ENCODE data around the gene PPP1R1A. TPM values are rescaled to one million over a fixed set of nuclear protein-coding genes. Genes with fewer than 3 reads are reported as not detected.

Gene PPP1R1A
- total RNA-seq, 2 experiments from 2014 or later: not detected

DNA sequence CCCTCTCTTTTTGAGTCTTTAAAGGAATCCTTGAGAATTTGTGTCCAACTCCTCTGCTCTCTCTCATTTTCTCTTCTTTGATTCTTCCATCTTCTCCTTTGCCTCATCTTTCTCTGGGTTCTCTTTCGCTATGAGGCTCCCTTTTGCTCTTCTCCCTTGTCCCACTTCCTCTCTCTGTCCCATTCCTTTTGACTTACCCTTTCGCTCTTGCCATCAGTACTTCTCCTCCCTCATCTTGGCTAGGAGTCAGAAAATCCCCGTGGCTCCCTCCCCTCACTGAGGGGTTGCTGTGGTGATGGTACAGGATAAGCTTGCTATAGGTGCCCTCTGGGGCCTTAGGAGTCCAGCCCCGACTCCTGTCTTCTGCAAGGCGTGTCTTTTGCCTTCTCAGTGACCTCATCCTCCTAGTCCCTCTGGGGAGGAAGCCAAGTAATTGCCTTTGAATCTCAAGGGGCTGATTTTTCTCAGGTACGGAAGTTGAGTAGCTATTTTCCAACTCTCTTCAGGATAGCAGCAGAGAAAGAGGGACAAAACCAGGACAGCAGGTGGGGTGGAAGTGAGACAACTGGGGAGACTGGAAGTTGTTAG, 32.7 kb downstream of the PPP1R1A start:
- intact Hi-C loops (cut with micrococcal nuclease; ENCODE audit: unreplicated experiment): no loop called here
- Histone ChIP-seq H3K9me2 (ENCODE audit: insufficient read depth, low read length) (no peaks in the 10 kb centered on the region), H3K79me2 (ENCODE audit: insufficient read depth, low read depth, low read length) (no peaks in the 10 kb centered on the region), H3K4me3 (ENCODE audit: low read depth, low read length, poor library complexity, severe bottlenecking) (no peak overlapping the region), H3K4me1 (ENCODE audit: insufficient read depth, low read length, poor library complexity, severe bottlenecking) (peaks cover 7% of the 10 kb centered on the region), H2AFZ (ENCODE audit: low read length) (no peak overlapping the region), H3K27ac (ENCODE audit: low read depth, low read length, poor library complexity, severe bottlenecking) (no peak overlapping the region), H3K4me2 (ENCODE audit: low read length) (no peak overlapping the region), H3K36me3 (ENCODE audit: insufficient read depth, low read length) (no peaks in the 10 kb centered on the region; the same call in 1 of the 2 replicates), H3K9me3 (ENCODE audit: low read length) (no peaks in the 10 kb centered on the region), H4K20me1 (ENCODE audit: insufficient read depth, low read length) (no peaks in the 10 kb centered on the region)
- no peak for TF ChIP-seq EZH2phosphoT487 (IDR thresholded peaks at IDR 0.05; ENCODE audit: borderline replicate concordance, low read depth, low read length)
- TF ChIP-seq, protein P1, sequence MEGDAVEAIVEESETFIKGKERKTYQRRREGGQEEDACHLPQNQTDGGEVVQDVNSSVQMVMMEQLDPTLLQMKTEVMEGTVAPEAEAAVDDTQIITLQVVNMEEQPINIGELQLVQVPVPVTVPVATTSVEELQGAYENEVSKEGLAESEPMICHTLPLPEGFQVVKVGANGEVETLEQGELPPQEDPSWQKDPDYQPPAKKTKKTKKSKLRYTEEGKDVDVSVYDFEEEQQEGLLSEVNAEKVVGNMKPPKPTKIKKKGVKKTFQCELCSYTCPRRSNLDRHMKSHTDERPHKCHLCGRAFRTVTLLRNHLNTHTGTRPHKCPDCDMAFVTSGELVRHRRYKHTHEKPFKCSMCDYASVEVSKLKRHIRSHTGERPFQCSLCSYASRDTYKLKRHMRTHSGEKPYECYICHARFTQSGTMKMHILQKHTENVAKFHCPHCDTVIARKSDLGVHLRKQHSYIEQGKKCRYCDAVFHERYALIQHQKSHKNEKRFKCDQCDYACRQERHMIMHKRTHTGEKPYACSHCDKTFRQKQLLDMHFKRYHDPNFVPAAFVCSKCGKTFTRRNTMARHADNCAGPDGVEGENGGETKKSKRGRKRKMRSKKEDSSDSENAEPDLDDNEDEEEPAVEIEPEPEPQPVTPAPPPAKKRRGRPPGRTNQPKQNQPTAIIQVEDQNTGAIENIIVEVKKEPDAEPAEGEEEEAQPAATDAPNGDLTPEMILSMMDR (conservative IDR thresholded peaks at IDR 0.05; ENCODE audit: low read length): no peak
- no peak for DNase-seq (ENCODE audit: low spot score)
- BruUV-seq (replicated peaks): no TSS peak
- ChIA-PET CTCF (ENCODE audit: unreplicated experiment) (no interaction called here), POLR2A (no interaction called here)

DNA sequence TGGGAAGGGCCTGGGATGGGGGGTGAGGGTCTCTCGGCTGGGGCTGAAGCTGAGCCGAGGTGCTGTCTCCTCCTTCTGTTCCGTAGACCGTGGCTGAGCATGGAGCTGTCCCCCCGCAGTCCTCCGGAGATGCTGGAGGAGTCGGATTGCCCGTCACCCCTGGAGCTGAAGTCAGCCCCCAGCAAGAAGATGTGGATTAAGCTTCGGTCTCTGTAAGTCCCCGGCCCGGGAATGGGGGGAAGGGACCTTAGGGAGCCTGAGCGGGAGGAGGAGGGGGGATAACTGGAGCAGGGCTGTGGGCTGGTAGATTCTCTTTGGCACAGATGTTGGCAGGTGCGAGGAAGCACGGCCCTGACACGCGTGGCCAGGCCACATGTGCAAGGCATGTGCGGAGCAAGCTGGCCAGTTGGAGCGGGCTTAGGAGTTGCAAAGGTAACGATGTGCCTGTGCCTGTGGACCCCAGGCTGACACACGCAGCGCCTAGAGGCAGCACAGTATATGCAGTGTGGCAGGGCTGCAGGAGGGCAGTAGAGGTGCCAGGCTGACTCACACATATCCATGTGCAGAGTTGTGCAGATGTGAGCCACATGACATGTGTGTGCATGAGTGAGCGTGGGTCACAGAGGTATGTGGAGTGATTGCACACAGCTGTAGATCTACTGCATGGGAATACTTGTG, 38.5 kb downstream of the PPP1R1A start:
- H3K4me3 ChIP-seq (ENCODE audit: low read depth, low read length, poor library complexity, severe bottlenecking): no peak overlapping the region
- intact Hi-C loops (cut with micrococcal nuclease; ENCODE audit: unreplicated experiment): no loop called here
- no peak overlapping the region for H3K4me2 ChIP-seq (ENCODE audit: low read length)

More for the DNA sequence above, 38.5 kb downstream of the PPP1R1A start:
- Histone ChIP-seq H2AFZ (ENCODE audit: low read length) (no peak overlapping the region), H3K4me1 (ENCODE audit: insufficient read depth, low read length, poor library complexity, severe bottlenecking) (no peaks in the 10 kb centered on the region), H3K79me2 (ENCODE audit: insufficient read depth, low read depth, low read length) (no peaks in the 10 kb centered on the region), H4K20me1 (ENCODE audit: insufficient read depth, low read length) (no peaks in the 10 kb centered on the region), H3K9me3 (ENCODE audit: low read length) (no peaks in the 10 kb centered on the region), H3K9me2 (ENCODE audit: insufficient read depth, low read length) (no peaks in the 10 kb centered on the region), H3K27ac (ENCODE audit: low read depth, low read length, poor library complexity, severe bottlenecking) (no peak overlapping the region), H3K36me3 (ENCODE audit: insufficient read depth, low read length) (peaks cover 9% of the 10 kb centered on the region; the same call in 1 of the 2 replicates)
- ChIA-PET POLR2A (no interaction called here), CTCF (ENCODE audit: unreplicated experiment) (no interaction called here)
- TF ChIP-seq, protein P1 (conservative IDR thresholded peaks at IDR 0.05; ENCODE audit: low read length): no peak
- no peak for TF ChIP-seq EZH2phosphoT487 (IDR thresholded peaks at IDR 0.05; ENCODE audit: borderline replicate concordance, low read depth, low read length)
- no TSS peak for BruUV-seq (replicated peaks)
- no peak for DNase-seq (ENCODE audit: low spot score)

All from OCI-LY7 (cell line).